MM.1S (cell line): ENCODE data around the gene RECQL5.

ENCODE experiments used
- DNase-seq: peaks from one replicate; pipeline ENCODE4 v3.0.0-alpha.2; 2015
- H2AFZ ChIP-seq: fragments of 300-600 bp; sonication (generic); 2 replicates; pipeline ENCODE4 v1.6.0; 2016; ENCODE audit warnings: antibody characterized with exemption, low read length
- H3F3A ChIP-seq: fragments of 300-600 bp; sonication (generic); 2 replicates; pipeline ENCODE4 v1.6.1; 2016; ENCODE audit warnings: mild to moderate bottlenecking, antibody characterized with exemption, low read length, moderate library complexity, mixed read lengths; ENCODE audit not compliant: insufficient read depth
- H3K27ac ChIP-seq: fragments of 300-600 bp; sonication (generic); 2 replicates; pipeline ENCODE4 v1.5.1; 2016; ENCODE audit warnings: mild to moderate bottlenecking, low read length
- H3K27me3 ChIP-seq: fragments of 300-600 bp; sonication (generic); replicated peaks from 2 replicates; pipeline ENCODE4 v1.6.0; 2016; ENCODE audit warnings: low read length; ENCODE audit not compliant: insufficient read depth
- H3K36me3 ChIP-seq: fragments of 300-600 bp; sonication (generic); replicated peaks from 2 replicates; pipeline ENCODE4 v1.6.1; 2016; ENCODE audit warnings: mild to moderate bottlenecking, low read length, mixed read lengths; ENCODE audit not compliant: insufficient read depth
- H3K4me1 ChIP-seq: fragments of 300-600 bp; sonication (generic); 2 replicates; pipeline ENCODE4 v1.6.1; 2016; ENCODE audit warnings: low read length, mixed read lengths
- H3K4me2 ChIP-seq: fragments of 300-600 bp; sonication (generic); 2 replicates; pipeline ENCODE4 v1.6.0; 2016; ENCODE audit warnings: low read depth, low read length
- H3K4me3 ChIP-seq: fragments of 300-600 bp; sonication (generic); 2 replicates; pipeline ENCODE4 v1.5.1; 2016; ENCODE audit warnings: low read length, mixed read lengths
- H3K79me2 ChIP-seq: fragments of 300-600 bp; sonication (generic); 2 replicates; pipeline ENCODE4 v1.6.1; 2016; ENCODE audit warnings: mixed run types, low read length, mixed read lengths
- H3K9ac ChIP-seq: fragments of 300-600 bp; sonication (generic); 2 replicates; pipeline ENCODE4 v1.6.1; 2016; ENCODE audit warnings: low read length, mixed read lengths
- H3K9me2 ChIP-seq: fragments of 300-600 bp; sonication (generic); replicated peaks from 2 replicates; pipeline ENCODE4 v1.6.1; 2016; ENCODE audit warnings: mild to moderate bottlenecking, low read length, mixed read lengths; ENCODE audit not compliant: insufficient read depth
- H3K9me3 ChIP-seq: fragments of 300-600 bp; sonication (generic); replicated peaks from 2 replicates; pipeline ENCODE4 v1.6.1; 2016; ENCODE audit warnings: mild to moderate bottlenecking, low read length, mixed read lengths; ENCODE audit not compliant: insufficient read depth
- H4K20me1 ChIP-seq: fragments of 300-600 bp; sonication (generic); 2 replicates; pipeline ENCODE4 v1.6.1; 2016; ENCODE audit warnings: mild to moderate bottlenecking, low read length, moderate library complexity, mixed read lengths; ENCODE audit not compliant: insufficient read depth
- EZH2 ChIP-seq: fragments of 300-600 bp; sonication (generic); optimal IDR thresholded peaks from 2 replicates; pipeline ENCODE3; 2017; ENCODE audit warnings: low read depth, mild to moderate bottlenecking, antibody characterized with exemption, low read length, mixed read lengths
- EZH2phosphoT487 ChIP-seq: fragments of 300-600 bp; sonication (generic); IDR thresholded peaks from 2 replicates; pipeline ENCODE4 v1.6.1; 2018; ENCODE audit warnings: antibody characterized with exemption, low read length
- TF ChIP-seq, protein P1 (sequence below): fragments of 300-600 bp; sonication (generic); IDR thresholded peaks from 2 replicates; pipeline ENCODE4 v1.5.1; 2016; ENCODE audit warnings: antibody characterized with exemption, low read length, mixed read lengths

The RECQL5 gene

DNA sequence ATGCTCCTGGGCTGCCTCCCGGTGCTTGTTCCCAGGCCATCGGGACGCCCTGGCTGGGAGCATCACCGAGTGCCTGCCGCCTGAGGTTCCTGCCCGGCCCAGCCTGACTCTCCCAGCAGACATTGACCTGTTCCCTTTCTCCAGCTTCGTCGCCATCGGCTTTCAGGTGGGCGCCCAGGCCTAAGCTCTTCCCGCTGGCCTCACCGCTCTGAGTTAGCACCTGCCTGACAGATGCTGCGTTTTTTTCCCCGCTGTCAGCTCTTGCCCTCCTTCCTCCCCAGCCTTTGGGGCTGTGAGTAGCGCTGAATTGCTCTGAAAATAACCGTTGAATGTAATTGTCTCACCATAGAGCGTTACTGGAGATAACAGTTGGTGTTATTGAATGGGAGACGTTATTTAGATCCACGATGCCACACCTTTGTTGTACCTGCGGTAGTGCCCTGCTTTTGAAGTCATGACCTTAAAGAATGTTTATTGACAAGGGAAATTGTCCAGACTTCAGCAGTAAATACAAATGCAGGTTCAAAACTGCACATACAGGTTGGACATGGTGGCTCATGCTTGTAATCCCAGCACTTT, 55.0 kb downstream of the RECQL5 start:
- no peaks in the 10 kb centered on the region for H3K36me3 ChIP-seq
- DNase-seq, result no peak
- no peak overlapping the region for H3K9ac ChIP-seq
- peaks cover 76% of the 10 kb centered on the region for H3K27me3 ChIP-seq
- no peaks in the 10 kb centered on the region for H3K79me2 ChIP-seq
- H3F3A ChIP-seq, result no peaks in the 10 kb centered on the region
- H3K4me1 ChIP-seq, result no peaks in the 10 kb centered on the region
- H2AFZ ChIP-seq, result no peak overlapping the region
- H4K20me1 ChIP-seq, result no peaks in the 10 kb centered on the region
- H3K9me3 ChIP-seq, result no peaks in the 10 kb centered on the region
- TF ChIP-seq EZH2phosphoT487 (no peak), EZH2 (no peak)
- TF ChIP-seq, protein P1, sequence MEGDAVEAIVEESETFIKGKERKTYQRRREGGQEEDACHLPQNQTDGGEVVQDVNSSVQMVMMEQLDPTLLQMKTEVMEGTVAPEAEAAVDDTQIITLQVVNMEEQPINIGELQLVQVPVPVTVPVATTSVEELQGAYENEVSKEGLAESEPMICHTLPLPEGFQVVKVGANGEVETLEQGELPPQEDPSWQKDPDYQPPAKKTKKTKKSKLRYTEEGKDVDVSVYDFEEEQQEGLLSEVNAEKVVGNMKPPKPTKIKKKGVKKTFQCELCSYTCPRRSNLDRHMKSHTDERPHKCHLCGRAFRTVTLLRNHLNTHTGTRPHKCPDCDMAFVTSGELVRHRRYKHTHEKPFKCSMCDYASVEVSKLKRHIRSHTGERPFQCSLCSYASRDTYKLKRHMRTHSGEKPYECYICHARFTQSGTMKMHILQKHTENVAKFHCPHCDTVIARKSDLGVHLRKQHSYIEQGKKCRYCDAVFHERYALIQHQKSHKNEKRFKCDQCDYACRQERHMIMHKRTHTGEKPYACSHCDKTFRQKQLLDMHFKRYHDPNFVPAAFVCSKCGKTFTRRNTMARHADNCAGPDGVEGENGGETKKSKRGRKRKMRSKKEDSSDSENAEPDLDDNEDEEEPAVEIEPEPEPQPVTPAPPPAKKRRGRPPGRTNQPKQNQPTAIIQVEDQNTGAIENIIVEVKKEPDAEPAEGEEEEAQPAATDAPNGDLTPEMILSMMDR, result no peak
- H3K9me2 ChIP-seq, result no peaks in the 10 kb centered on the region
- no peak overlapping the region for H3K4me3 ChIP-seq
- H3K27ac ChIP-seq, result no peak overlapping the region
- H3K4me2 ChIP-seq, result no peak overlapping the region

DNA sequence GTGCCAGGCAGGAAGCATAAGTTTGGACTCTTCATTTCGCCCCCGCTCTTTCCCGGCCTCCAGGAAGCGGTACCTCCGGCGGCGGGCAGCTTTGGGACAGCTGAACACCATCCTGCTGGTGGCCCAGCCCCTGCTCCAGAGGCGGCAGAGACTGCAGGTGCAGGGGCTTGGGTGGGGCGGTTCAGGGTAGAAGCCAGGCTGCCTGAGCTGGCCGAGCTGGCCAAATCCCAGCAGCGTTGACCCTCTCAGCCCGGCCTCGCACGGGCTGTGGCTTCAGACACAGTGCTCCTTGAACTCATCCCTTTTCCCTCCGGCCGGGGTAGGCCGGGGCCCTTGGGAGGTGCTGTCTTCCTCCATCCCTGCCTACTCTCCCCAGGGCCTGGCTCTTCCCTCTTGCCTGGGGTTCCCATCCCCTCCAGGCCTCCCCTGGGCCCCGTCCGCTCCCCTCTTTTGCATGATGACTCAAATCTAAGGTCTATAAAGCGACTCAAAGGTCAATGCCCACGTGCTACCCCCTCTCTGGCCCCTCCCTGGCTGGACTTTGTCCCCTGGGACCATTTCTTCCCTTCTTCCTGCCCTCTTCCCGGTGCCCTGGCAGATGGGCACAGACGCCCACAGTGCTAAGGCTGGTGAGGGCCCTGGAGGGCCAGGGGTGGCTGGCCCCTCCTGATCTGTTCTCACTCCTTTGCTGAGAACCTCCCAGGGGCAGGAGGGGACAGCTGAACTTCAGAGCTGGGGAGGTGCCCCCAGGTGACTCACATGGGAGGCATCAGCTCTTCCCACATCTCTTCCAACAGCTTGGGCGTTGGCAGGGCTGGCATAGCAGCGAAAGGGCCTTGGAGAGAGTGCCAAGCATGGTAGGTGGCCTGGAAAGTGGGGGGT, 56.6 kb downstream of the RECQL5 start:
- Histone ChIP-seq H3K4me1 (no peaks in the 10 kb centered on the region), H3K9ac (no peak overlapping the region), H3K27me3 (peaks cover 60% of the 10 kb centered on the region), H3K4me3 (no peak overlapping the region), H4K20me1 (no peaks in the 10 kb centered on the region), H2AFZ (no peak overlapping the region), H3F3A (no peaks in the 10 kb centered on the region), H3K27ac (no peak overlapping the region), H3K9me3 (no peaks in the 10 kb centered on the region), H3K4me2 (no peak overlapping the region), H3K79me2 (no peaks in the 10 kb centered on the region), H3K36me3 (no peaks in the 10 kb centered on the region), H3K9me2 (no peaks in the 10 kb centered on the region)
- DNase-seq, result no peak
- no peak for TF ChIP-seq EZH2
- TF ChIP-seq, protein P1, result no peak
- no peak for TF ChIP-seq EZH2phosphoT487

DNA sequence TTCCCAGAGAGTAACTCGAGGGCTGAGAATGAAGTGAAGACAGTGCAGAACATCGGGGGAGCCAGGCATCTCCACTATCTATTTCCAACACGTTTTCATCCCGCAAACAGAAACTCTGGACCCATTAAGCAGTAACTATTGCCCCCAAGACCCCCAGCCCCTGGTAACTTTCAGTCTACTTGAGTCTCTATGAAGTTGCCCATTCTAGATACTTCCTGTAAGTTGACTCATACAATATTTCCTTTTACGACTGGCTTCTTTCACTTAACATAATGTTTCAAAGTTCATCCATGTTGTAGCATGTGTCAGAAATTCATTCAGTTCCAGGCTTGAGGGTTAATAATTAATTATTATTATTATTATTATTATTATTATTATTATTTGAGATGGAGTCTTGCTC, 59.9 kb downstream of the RECQL5 start:
- H2AFZ ChIP-seq, result no peak overlapping the region
- H3K4me2 ChIP-seq, result no peak overlapping the region
- peaks cover 30% of the 10 kb centered on the region for H3K27me3 ChIP-seq
- no peaks in the 10 kb centered on the region for H4K20me1 ChIP-seq
- no peaks in the 10 kb centered on the region for H3K4me1 ChIP-seq
- no peak overlapping the region for H3K27ac ChIP-seq
- no peaks in the 10 kb centered on the region for H3K79me2 ChIP-seq
- H3F3A ChIP-seq, result no peaks in the 10 kb centered on the region
- H3K9me3 ChIP-seq, result no peaks in the 10 kb centered on the region
- H3K9me2 ChIP-seq, result no peaks in the 10 kb centered on the region
- H3K4me3 ChIP-seq, result no peak overlapping the region
- no peak overlapping the region for H3K9ac ChIP-seq
- no peak for DNase-seq
- H3K36me3 ChIP-seq, result no peaks in the 10 kb centered on the region
- no peak for TF ChIP-seq EZH2
- TF ChIP-seq, protein P1, result no peak
- no peak for TF ChIP-seq EZH2phosphoT487
